DMS53 (cell line): Measurements from ENCODE around the gene PTK7.
A peak's percentile ranks its signal among the peaks of the same experiment; 100 is the strongest.
"Not testable (repeated sequence)": the region's sequence is repeated elsewhere in the genome, so short reads cannot be mapped to it uniquely, and the experiment has no call there.

ENCODE experiments used
- DNase-seq: peaks from one replicate; lab custom pipeline; 2025; lab: John Stamatoyannopoulos, UW

PTK7 gene

GRCh38 chr6:43117466-43117865, 41.4 kb downstream of the PTK7 start:
- DNase-seq = not testable (repeated sequence)

GRCh38 chr6:43119482-43119881, 43.4 kb downstream of the PTK7 start:
- DNase-seq = no peak

- DNase-seq = no peak
Observed at GRCh38 chr6:43120101-43120763, 44.1 kb downstream of the PTK7 start.

GRCh38 chr6:43120944-43121913, 45.1 kb downstream of the PTK7 start:
- DNase-seq = no peak

GRCh38 chr6:43122146-43122545, 46.0 kb downstream of the PTK7 start:
- no peak for DNase-seq

- DNase-seq = no peak
Observed at GRCh38 chr6:43123461-43124314, 47.6 kb downstream of the PTK7 start.

GRCh38 chr6:43124481-43124880, 48.4 kb downstream of the PTK7 start:
- no peak for DNase-seq

- no peak for DNase-seq
Observed at GRCh38 chr6:43125119-43125518, 49.0 kb downstream of the PTK7 start.

GRCh38 chr6:43125555-43125954, 49.4 kb downstream of the PTK7 start:
- no peak for DNase-seq

- no peak for DNase-seq
Observed at GRCh38 chr6:43127180-43127579, 51.1 kb downstream of the PTK7 start.

GRCh38 chr6:43127877-43128276, 51.8 kb downstream of the PTK7 start:
- DNase-seq = no peak

GRCh38 chr6:43128926-43129325, 52.8 kb downstream of the PTK7 start:
- no peak for DNase-seq

- peak; percentile 43 for DNase-seq
Observed at GRCh38 chr6:43129434-43130194, 53.5 kb downstream of the PTK7 start.

GRCh38 chr6:43130429-43130828, 54.3 kb downstream of the PTK7 start:
- no peak for DNase-seq

GRCh38 chr6:43131379-43131778, 55.3 kb downstream of the PTK7 start:
- not testable (repeated sequence) for DNase-seq

GRCh38 chr6:43138267-43138666, 62.2 kb downstream of the PTK7 start:
- no peak for DNase-seq

GRCh38 chr6:43139973-43140372, 63.9 kb downstream of the PTK7 start:
- DNase-seq = not testable (repeated sequence)

GRCh38 chr6:43141644-43142043, 65.5 kb downstream of the PTK7 start:
- DNase-seq = no peak

GRCh38 chr6:43142101-43142500, 66.0 kb downstream of the PTK7 start:
- DNase-seq = no peak

- peak; percentile 90 for DNase-seq
Observed at GRCh38 chr6:43143235-43144128, 67.4 kb downstream of the PTK7 start.
